ENCODE results near the gene MLC1.
A peak's percentile ranks its signal among the peaks of the same experiment; 100 is the strongest.

MLC1 gene

DNA sequence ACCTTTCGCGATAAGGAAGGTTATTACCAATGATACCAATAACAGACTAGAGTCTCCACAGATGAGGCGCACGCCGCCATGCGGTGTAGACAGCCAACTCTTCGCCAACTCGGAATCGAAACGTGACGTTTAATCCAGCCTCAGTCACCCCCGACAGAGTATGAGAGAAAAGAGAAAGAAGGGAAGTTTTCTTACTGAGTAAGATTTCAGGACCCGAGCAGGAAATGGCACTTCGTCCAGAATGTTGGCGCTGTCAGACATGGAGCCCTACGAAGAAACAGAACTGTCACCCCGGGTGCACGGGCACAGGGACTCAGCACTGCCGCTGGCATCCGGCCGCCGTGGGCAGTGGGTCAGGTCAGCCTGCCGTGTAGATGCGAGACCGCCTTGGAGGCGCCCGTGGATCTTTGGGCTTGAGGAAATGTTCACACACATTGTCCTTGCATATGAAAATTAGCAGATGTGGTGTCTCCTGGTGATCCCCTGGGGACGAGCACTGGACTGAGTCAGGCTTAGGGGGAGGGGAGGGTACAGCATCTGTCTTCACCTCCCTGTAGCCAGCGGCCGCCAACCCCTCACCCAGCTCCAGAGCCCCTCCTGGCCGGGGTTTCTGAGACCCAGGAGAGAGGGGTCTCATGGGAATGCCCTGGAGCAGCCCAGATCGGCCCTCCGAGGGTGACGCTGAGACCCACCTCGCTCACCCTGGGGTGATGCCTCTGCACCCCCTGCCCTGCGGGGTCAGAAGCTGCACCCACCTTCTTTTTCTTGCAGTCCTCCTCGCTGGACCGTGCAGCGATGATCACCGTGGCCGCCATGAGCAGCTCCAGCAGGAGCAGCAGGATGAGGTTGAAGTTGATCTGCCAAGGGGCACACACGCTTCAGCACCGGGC lies 8.3 kb downstream of the MLC1 start:
- no peak for DNase-seq (ENCODE audit: low spot score)

DNA sequence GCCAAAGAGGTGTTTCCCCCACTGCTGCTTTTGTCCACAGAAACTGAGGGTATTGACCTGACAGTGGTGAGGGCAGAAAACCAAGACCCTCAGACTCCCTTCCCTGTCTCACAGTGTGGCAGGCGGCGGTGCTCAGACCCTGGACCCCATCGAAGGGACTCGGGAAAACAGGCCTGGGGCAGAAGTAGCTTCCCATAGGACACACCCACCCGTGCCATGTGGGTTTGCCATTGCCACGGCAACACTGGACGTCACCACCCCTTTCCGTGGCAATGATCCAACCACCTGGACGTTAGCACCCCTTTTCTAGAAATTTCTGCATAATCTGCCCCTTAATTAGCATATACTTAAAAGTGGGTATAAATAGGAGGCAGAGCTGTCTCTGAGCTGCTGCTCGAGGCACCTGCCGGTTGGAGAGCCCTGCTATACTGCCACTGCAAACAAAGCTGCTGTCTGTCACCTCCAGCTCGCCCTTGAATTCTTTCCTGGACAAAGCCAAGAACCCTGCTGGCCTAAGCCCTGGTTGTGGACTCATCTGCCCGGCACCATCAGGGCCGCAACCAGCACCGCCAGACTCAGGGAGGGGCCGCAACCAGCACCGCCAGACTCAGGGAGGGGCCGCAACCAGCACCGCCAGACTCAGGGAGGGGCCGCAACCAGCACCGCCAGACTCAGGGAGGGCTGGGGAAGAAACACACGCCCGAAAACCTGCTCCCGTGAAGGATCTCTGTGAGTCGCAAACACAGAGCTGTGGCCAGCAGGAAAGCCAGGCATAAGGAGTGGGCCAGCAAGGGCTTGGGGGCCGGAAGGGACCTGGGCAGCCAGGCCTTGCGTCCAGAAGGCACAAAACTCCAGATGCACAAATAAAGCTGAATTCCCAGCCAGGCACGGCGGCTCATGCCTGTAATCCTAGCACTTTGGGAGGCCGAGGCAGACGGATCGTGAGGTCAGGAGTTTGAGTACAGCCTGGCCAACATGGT lies 10.4 kb downstream of the MLC1 start:
- no peak for DNase-seq (ENCODE audit: low spot score)

GRCh38 chr22:50074056-50074455 lies 11.2 kb downstream of the MLC1 start:
- no peak for DNase-seq (ENCODE audit: low spot score)

- no peak for DNase-seq (ENCODE audit: low spot score)
These were observed 12.3 kb downstream of the MLC1 start for GRCh38 chr22:50072714-50073538.

- DNase-seq (ENCODE audit: low spot score) = no peak
These were observed 13.1 kb downstream of the MLC1 start for GRCh38 chr22:50072167-50072555.

DNA sequence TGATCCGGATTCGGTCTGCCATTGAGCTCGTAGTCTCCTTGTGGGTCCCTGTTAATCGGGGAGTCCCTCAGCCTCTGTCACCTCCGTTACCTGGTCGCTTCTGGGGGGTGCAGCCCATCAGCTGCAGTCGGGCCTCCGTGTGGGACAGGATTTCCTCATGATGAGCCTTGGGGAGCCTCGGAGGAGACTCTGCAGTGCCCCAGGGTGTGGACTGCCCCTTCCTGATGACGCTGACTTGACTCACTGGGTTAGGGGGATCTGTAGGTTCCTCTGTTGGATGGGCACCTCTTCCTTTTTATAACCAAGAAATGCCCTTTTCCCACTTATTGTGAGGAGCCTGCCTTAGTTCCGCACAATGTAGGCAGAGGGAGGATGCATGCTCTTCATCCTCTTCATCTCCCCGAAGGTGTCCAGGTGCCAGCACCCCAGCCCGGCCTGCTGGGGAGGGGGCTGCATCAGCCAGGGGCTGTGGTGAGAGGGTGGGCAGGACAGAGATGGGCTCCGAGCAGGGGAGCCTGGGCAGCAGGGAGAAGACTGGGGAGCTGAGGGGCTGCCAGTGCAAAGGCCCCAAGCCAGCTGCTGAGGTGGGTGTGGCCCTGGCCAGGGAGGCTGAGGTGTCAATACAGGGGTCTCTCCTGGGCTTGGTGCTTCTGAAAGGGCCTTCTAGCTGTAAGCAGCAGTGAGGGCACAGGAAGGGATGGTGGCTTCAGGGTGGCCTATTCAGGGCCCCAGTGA lies 13.6 kb downstream of the MLC1 start:
- no peak for DNase-seq (ENCODE audit: low spot score)

GRCh38 chr22:50070366-50070765 lies 14.9 kb downstream of the MLC1 start:
- DNase-seq (ENCODE audit: low spot score) = no peak

GRCh38 chr22:50068096-50068495 lies 17.1 kb downstream of the MLC1 start:
- no peak for DNase-seq (ENCODE audit: low spot score)

DNA sequence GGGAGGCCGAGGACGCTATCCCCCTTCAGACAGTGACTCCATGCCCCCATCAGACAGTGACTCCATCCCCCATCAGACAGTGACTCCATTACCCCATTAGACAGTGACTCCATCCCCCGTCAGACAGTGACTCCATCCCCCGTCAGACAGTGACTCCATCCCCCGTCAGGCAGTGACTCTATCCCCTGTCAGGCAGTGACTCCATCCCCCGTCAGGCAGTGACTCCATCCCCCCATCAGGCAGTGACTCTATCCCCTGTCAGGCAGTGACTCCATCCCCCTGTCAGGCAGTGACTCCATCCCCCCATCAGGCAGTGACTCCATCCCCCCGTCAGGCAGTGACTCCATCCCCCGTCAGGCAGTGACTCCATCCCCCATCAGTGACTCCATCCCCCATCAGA lies 18.0 kb downstream of the MLC1 start:
- DNase-seq (ENCODE audit: low spot score) = no peak

- DNase-seq (ENCODE audit: low spot score) = no peak
These were observed 20.8 kb downstream of the MLC1 start for GRCh38 chr22:50064453-50064852.

DNA sequence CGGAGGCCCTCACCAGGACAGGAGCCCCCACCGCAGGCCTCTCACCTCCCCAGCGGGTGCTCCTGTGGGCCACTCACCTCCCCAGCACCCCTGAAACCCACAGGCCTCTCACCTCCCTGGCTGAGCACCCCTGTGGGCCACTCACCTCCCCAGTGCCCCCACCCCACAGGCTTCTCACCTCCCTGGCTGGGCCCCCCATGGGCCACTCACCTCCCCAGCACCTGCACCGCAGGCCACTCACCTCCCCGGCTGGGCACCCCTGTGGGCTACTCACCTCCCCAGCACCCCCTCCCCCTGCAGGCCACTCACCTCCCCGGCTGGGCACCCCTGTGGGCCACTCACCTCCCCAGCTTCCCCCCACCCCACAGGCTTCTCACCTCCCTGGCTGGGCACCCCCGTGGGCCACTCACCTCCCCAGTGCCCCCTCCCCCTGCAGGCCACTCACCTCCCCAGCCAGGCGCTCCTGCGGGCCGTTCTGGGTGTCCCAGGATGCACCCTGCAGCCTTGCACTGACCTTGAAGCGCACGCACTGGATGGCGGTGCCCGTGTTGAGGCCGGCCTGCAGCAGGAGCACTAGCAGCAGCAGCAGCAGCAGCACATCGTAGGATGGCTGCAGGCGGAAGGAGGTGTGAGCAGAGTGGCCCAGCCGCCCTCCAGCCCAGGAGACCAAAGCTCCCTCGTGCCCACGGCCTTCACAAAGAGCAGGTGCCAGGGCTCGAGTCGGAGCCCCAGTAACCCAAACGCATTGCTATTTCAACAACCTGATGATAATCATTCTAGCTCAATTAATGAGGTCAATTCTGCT lies 21.4 kb downstream of the MLC1 start:
- no peak for DNase-seq (ENCODE audit: low spot score)

DNA sequence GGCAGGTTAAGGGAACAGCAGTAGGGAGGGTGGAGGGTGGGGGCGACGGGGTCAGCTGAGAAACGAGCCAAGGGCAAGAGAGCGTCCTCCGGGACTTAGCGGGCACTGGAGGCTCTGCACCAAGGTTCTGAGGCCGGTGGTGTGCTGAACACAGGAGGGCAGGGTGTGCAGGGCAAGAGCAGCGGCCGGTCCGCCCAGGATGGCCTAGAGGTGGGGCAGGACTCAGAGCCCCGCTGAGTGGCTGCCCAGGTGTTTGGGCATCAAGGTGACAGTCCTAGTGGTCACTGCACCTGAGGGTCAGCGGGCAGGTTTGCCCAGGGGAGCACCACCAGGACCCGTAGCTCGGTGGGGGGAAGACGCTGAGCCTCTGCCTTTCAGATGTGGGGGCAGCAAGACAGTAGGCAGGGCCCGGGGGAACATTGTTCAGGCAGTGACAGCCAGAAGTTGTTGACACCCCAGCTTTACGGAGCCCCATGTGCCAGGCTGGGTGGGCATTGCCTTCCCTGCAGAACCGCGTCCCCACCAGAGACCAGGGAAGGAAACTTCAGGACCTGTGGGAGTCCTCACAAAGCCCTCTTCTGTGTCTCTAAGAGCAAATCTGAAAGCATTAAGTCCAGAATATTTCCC lies 22.6 kb downstream of the MLC1 start:
- no peak for DNase-seq (ENCODE audit: low spot score)

GRCh38 chr22:50061824-50062355 lies 23.3 kb downstream of the MLC1 start:
- DNase-seq (ENCODE audit: low spot score) = no peak

DNA sequence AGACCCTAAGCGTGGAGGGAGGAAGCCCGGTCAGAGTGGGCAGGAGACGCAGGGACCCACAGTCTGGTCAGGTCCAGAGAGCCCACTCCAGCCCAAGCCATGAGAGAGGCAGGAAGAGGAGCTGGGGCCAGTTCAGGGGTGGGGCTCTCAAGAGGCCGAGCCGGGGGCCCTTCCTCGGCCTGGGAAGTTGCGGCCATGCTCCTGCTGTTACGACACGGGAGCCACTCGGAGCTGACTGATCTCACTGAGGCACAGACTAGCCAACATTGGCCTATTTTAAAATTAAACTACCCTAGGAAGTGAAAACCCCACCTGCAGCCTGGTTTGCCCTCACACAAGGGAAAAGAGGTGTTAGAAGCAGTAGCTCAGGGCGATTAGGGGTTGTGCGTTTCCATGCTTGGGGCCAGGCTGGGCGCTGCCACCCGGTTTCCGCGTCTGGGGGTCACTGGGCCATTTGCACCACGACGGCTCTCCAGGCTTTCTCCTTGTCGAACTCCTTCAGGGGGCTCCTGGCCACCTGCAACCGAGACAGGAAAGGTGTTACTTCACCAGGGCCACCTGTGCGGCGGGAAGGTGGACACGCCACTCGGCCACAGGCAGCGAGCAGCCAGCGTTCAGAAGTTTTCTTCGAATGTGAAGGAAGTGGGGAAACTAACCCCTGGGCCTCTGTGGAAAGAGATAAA lies 23.9 kb downstream of the MLC1 start:
- DNase-seq (ENCODE audit: low spot score) = no peak

- DNase-seq (ENCODE audit: low spot score) = no peak
These were observed 24.6 kb downstream of the MLC1 start for GRCh38 chr22:50060441-50061140.

DNA sequence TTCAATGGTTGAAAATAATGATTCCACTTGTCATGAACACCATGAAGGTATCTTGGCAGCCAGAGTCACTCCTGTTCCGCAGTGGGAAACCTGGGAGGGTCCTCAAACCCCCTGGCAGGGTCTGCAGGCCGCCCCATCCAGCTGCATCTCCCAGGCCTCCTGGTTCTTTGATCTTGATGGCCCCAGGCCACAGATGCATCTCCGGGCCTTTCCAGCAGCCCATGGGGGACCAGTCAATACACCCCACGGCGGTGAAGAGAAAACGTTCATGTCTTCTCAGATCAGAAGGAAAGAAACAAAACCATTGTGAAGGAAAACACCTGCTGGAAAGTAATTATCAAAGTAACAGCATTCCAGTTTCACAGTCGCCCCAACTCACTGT lies 25.4 kb downstream of the MLC1 start:
- DNase-seq (ENCODE audit: low spot score) = no peak

- peak; percentile 33 for DNase-seq (ENCODE audit: low spot score)
These were observed 26.0 kb downstream of the MLC1 start for GRCh38 chr22:50058906-50059880.
